Stomach (tissue), 9 donors: ENCODE measurements around the gene TNS1. TPM values are rescaled to one million over a fixed set of nuclear protein-coding genes. Genes with fewer than 3 reads are reported as not detected.

Experiments
- DNase-seq, 2 donors: peaks; one replicate each; pipeline versions ENCODE4 v3.0.0 to v3.0.0-alpha.2; 2013 to 2019
- H3K27ac ChIP-seq, 5 donors: fragments of 200-600 bp in 4 of 5; sonication (generic) in 4 of 5; one replicate each; pipeline ENCODE4 v1.5.1; 2013 to 2019; ENCODE audit warnings: mild to moderate bottlenecking in 1 of 5, moderate library complexity in 1 of 5
- H3K27me3 ChIP-seq, 3 donors: fragments of 200-600 bp; sonication (generic); one replicate each; pipeline ENCODE4 v1.5.1; 2017 to 2019; ENCODE audit warnings: mixed run types in 1 of 3
- H3K36me3 ChIP-seq, 4 donors: fragments of 200-600 bp; sonication (generic); 1 replicate in 3 of 4; 2 replicates in 1 of 4; pipeline ENCODE4 v1.5.1; 2016 to 2019
- H3K4me1 ChIP-seq, 4 donors: fragments of 200-600 bp; sonication (generic); one replicate each; pipeline ENCODE4 v1.5.1; 2016 to 2019
- H3K4me3 ChIP-seq, 4 donors: fragments of 200-600 bp; sonication (generic) in 3 of 4; one replicate each; pipeline ENCODE4 v1.5.1; 2016 to 2019; ENCODE audit warnings: mild to moderate bottlenecking in 1 of 4
- H3K9me3 ChIP-seq, 4 donors: fragments of 200-600 bp; sonication (generic); one replicate each; pipeline ENCODE4 v1.5.1; 2016 to 2019
- CTCF ChIP-seq, 7 experiments: fragments of 450-650 bp in 4 of 7; fragments of 200-600 bp in 3 of 7; sonication (generic) in 3 of 7; IDR thresholded peaks; one replicate each; pipeline ENCODE4 v1.5.1; 2016 to 2019; ENCODE audit warnings: antibody characterized with exemption in 7 of 7, control low read depth in 2 of 7, mild to moderate bottlenecking in 1 of 7
- EP300 ChIP-seq: sonication (generic); formaldehyde crosslinking; IDR thresholded peaks from one replicate; pipeline ENCODE4 v1.6.1; 2017; ENCODE audit warnings: antibody characterized with exemption
- POLR2A ChIP-seq, 4 donors: fragments of 450-650 bp; IDR thresholded peaks; one replicate each; pipeline ENCODE4 v1.6.1; 2016; ENCODE audit warnings: antibody characterized with exemption in 4 of 4, control low read depth in 2 of 4, mild to moderate bottlenecking in 1 of 4, moderate library complexity in 1 of 4
- POLR2AphosphoS5 ChIP-seq, 3 donors: sonication (generic); formaldehyde crosslinking; IDR thresholded peaks; one replicate each; pipeline ENCODE4 v1.6.1; 2016; ENCODE audit warnings: antibody characterized with exemption in 3 of 3
- WGBS, 5 donors: extraction: QIAGEN DNeasy Blood & Tissue Kit in 3 of 5; methylation state at CpG; one replicate each; pipeline versions ENCODE4 v1.1.5 to v1.1.7; 2013 to 2018; 5-methylcytosine and 5-hydroxymethylcytosine counted together
- intact Hi-C: fragments of 100-400 bp; cut with DNase I; formaldehyde crosslinking; loops from one replicate; pipeline ENCODE4 v1.15.1; 2023; ENCODE audit warnings: low total_unique reads
- polyA plus RNA-seq, 3 donors: library from polyadenylated mRNA; stranded (reverse); fragments of 200-250 nt; gene quantifications; one replicate each; pipeline ENCODE4 v1.2.3, GENCODE V29; 2013
- total RNA-seq, 5 donors: library from RNA; depleted of rRNA; stranded (reverse); fragments of >200 nt; gene quantifications; one replicate each; pipeline versions ENCODE4 v1.1.0 to v1.2.3, GENCODE V29; 2014 to 2016
- donor health status: healthy with polysubstance abuse.
- donor health status: Bipolar disorder and iron deficiency.
- donor health status: healthy.

TNS1 gene
- total and polyA plus RNA-seq, 8 donors = 18.5 to 682 (median 160) TPM

- WGBS, 5 donors = 35 to 45% (median 36%) methylated on average over 8 of the region's 8 CpGs
- no peaks in the 10 kb centered on the region for H3K36me3 ChIP-seq
- no peak overlapping the region for H3K4me3 ChIP-seq
- peak overlapping the region in 4 of 5 donors; percentile 24 to 86 (median 60) for H3K27ac ChIP-seq
- H3K4me1 ChIP-seq = peaks cover 27 to 81% (median 52%) of the 10 kb centered on the region in 4 donors
- no peaks in the 10 kb centered on the region for H3K9me3 ChIP-seq
- DNase-seq = peak in 1 of 2 donors; percentile 54
- intact Hi-C loops = no loop called here
- no peaks in the 10 kb centered on the region for H3K27me3 ChIP-seq
- TF ChIP-seq POLR2AphosphoS5 (IDR thresholded peaks at IDR 0.05) (no peak), POLR2A (IDR thresholded peaks at IDR 0.05) (no peak), EP300 (no peak), CTCF (IDR thresholded peaks at IDR 0.05) (no peak)
These were observed 28.3 kb downstream of the TNS1 start for GRCh38 chr2:217974389-217975005.

GRCh38 chr2:217973008-217973787 lies 29.6 kb downstream of the TNS1 start:
- no peak for DNase-seq
- WGBS, 5 donors = 76 to 90% (median 86%) methylated on average over 11 of the region's 11 CpGs
- no peak for TF ChIP-seq POLR2AphosphoS5 (IDR thresholded peaks at IDR 0.05)
- no peak for TF ChIP-seq POLR2A (IDR thresholded peaks at IDR 0.05)
- TF ChIP-seq CTCF (IDR thresholded peaks at IDR 0.05) = no peak
- TF ChIP-seq EP300 = no peak
- H3K9me3 ChIP-seq = no peaks in the 10 kb centered on the region
- intact Hi-C loops = no loop called here
- H3K27ac ChIP-seq = peak overlapping the region in 4 of 5 donors; percentile 24 to 86 (median 59)
- no peak overlapping the region for H3K4me3 ChIP-seq
- H3K27me3 ChIP-seq = no peaks in the 10 kb centered on the region
- peaks cover 18 to 71% (median 42%) of the 10 kb centered on the region in 4 donors for H3K4me1 ChIP-seq
- H3K36me3 ChIP-seq = no peaks in the 10 kb centered on the region

GRCh38 chr2:217972490-217972889 lies 30.3 kb downstream of the TNS1 start:
- 40 to 95% (median 84%) methylated on average over 1 of the region's 1 CpG for WGBS, 5 donors
- H3K4me3 ChIP-seq = no peak overlapping the region
- DNase-seq = peak in 1 of 2 donors; percentile 45
- intact Hi-C loops = no loop called here
- peak overlapping the region in 4 of 5 donors; percentile 52 to 86 (median 59) for H3K27ac ChIP-seq
- no peak for TF ChIP-seq EP300
- peak in 2 of 3 donors; percentile 31 to 35 for TF ChIP-seq POLR2AphosphoS5 (IDR thresholded peaks at IDR 0.05)
- H3K9me3 ChIP-seq = no peaks in the 10 kb centered on the region
- peaks cover 12 to 63% (median 35%) of the 10 kb centered on the region in 4 donors for H3K4me1 ChIP-seq
- H3K27me3 ChIP-seq = no peaks in the 10 kb centered on the region
- no peaks in the 10 kb centered on the region for H3K36me3 ChIP-seq

GRCh38 chr2:217972037-217972436 lies 30.8 kb downstream of the TNS1 start:
- DNase-seq = no peak
- intact Hi-C loops = no loop called here
- TF ChIP-seq EP300 = no peak
- H3K4me3 ChIP-seq = no peak overlapping the region
- peaks cover 9 to 62% (median 34%) of the 10 kb centered on the region in 4 donors for H3K4me1 ChIP-seq
- H3K36me3 ChIP-seq = no peaks in the 10 kb centered on the region
- H3K27ac ChIP-seq = peak overlapping the region in 4 of 5 donors; percentile 52 to 86 (median 59)
- H3K27me3 ChIP-seq = no peaks in the 10 kb centered on the region
- H3K9me3 ChIP-seq = no peaks in the 10 kb centered on the region
- 40 to 86% (median 64%) methylated on average over 1 of the region's 1 CpG for WGBS, 5 donors

- H3K27ac ChIP-seq = peak overlapping the region in 1 of 5 donors; percentile 65
- H3K36me3 ChIP-seq = no peaks in the 10 kb centered on the region
- intact Hi-C loops = no loop called here
- no peaks in the 10 kb centered on the region for H3K9me3 ChIP-seq
- no peak overlapping the region for H3K4me3 ChIP-seq
- WGBS, 5 donors = 75 to 83% (median 76%) methylated on average over 5 of the region's 5 CpGs
- peaks cover 9 to 62% (median 34%) of the 10 kb centered on the region in 4 donors for H3K4me1 ChIP-seq
- no peak for DNase-seq
- TF ChIP-seq POLR2A (IDR thresholded peaks at IDR 0.05) = no peak
- no peak for TF ChIP-seq CTCF (IDR thresholded peaks at IDR 0.05)
- TF ChIP-seq POLR2AphosphoS5 (IDR thresholded peaks at IDR 0.05) = no peak
- no peak for TF ChIP-seq EP300
- no peaks in the 10 kb centered on the region for H3K27me3 ChIP-seq
These were observed 31.6 kb downstream of the TNS1 start for GRCh38 chr2:217971166-217971565.
